Gastroesophageal sphincter (tissue), 3 donors: ENCODE data around the gene PDXK.

Source experiments
- EP300 ChIP-seq: sonication (generic); formaldehyde crosslinking; IDR thresholded peaks from one replicate; pipeline ENCODE4 v1.6.1; 2017; ENCODE audit warnings: antibody characterized with exemption, mild to moderate bottlenecking
- POLR2A ChIP-seq, 2 donors: fragments of 450-650 bp; IDR thresholded peaks; one replicate each; pipeline ENCODE4 v1.6.1; 2017; ENCODE audit warnings: antibody characterized with exemption in 2 of 2, mild to moderate bottlenecking in 2 of 2, moderate library complexity in 1 of 2
- POLR2AphosphoS5 ChIP-seq: sonication (generic); formaldehyde crosslinking; IDR thresholded peaks from one replicate; pipeline ENCODE4 v1.6.1; 2017; ENCODE audit warnings: antibody characterized with exemption
- TF ChIP-seq, protein P1 (sequence below), 4 experiments: fragments of 200-600 bp in 2 of 4; fragments of 450-650 bp in 2 of 4; sonication (generic) in 1 of 4; IDR thresholded peaks; one replicate each; pipeline ENCODE4 v1.5.1; 2017 to 2019; ENCODE audit warnings: antibody characterized with exemption in 4 of 4, mild to moderate bottlenecking in 2 of 4, moderate library complexity in 2 of 4

DNA sequence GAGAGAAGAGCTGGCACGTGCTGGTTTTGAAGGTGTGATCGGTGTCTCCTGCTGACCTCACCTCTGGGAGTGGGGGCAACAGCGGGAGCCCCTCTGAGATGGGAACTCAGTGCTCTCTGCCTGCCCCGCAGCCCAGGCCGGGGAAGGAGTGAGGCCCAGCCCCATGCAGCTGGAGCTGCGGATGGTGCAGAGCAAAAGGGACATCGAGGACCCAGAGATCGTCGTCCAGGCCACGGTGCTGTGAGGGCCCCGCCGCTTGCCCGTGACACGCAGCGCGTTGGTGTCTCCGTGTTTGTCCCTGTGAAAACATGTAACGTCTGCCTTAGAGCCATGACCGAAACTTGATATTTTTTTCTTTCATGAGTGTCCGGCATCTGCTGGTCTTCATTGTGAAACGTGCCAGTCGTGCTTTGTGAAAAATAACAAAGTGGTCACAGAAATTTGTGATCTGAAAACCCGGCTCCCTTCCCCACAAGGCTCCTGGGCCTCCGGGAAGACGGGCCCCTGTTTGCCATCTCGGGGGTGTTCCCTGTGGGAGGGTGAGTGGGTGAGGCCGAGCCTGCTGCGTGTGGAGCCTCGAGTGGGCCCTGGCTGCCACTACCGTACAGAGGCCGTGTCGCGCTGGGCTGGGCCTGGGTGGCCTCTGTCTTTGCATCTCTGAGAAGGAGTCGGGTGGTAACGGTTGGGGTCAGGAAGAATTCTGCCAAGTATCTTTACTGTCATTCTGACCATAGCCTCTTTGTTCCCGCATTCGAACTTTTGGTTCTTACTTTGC is 37.1 kb downstream of the PDXK start:
- TF ChIP-seq, protein P1, sequence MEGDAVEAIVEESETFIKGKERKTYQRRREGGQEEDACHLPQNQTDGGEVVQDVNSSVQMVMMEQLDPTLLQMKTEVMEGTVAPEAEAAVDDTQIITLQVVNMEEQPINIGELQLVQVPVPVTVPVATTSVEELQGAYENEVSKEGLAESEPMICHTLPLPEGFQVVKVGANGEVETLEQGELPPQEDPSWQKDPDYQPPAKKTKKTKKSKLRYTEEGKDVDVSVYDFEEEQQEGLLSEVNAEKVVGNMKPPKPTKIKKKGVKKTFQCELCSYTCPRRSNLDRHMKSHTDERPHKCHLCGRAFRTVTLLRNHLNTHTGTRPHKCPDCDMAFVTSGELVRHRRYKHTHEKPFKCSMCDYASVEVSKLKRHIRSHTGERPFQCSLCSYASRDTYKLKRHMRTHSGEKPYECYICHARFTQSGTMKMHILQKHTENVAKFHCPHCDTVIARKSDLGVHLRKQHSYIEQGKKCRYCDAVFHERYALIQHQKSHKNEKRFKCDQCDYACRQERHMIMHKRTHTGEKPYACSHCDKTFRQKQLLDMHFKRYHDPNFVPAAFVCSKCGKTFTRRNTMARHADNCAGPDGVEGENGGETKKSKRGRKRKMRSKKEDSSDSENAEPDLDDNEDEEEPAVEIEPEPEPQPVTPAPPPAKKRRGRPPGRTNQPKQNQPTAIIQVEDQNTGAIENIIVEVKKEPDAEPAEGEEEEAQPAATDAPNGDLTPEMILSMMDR (IDR thresholded peaks at IDR 0.05) = no peak
- TF ChIP-seq EP300 = no peak
- no peak for TF ChIP-seq POLR2A (IDR thresholded peaks at IDR 0.05)
- TF ChIP-seq POLR2AphosphoS5 = no peak
